Mesodermal cell (in vitro differentiated cells): ENCODE results near the gene DLG3.
A peak's percentile ranks its signal among the peaks of the same experiment; 100 is the strongest.

Experiments
- H3K27ac ChIP-seq: 2 replicates; pipeline ENCODE4 v1.7.0; 2013; ENCODE audit warnings: mild to moderate bottlenecking, low read depth, low read length, moderate library complexity; ENCODE audit not compliant: severe bottlenecking
- H3K36me3 ChIP-seq: 2 replicates; pipeline ENCODE4 v1.7.1; 2013; ENCODE audit warnings: mild to moderate bottlenecking, low read length, moderate library complexity; ENCODE audit not compliant: control insufficient read depth, insufficient read depth
- H3K4me1 ChIP-seq: one replicate; pipeline ENCODE4 v1.7.1; 2013; ENCODE audit warnings: mild to moderate bottlenecking, low read length; ENCODE audit not compliant: insufficient read depth, control insufficient read depth, poor library complexity, severe bottlenecking
- H3K4me3 ChIP-seq: 2 replicates; pipeline ENCODE4 v1.7.0; 2013; ENCODE audit warnings: low read length, control low read depth, mild to moderate bottlenecking; ENCODE audit not compliant: insufficient read depth, poor library complexity, severe bottlenecking; ENCODE audit errors: extremely low read depth
- H3K9me3 ChIP-seq: 2 replicates; pipeline ENCODE4 v1.7.1; 2013; ENCODE audit warnings: mild to moderate bottlenecking, low read length, moderate library complexity; ENCODE audit not compliant: control insufficient read depth
- WGBS, 2 experiments: methylation state at CpG; one replicate each; pipeline ENCODE4 v1.1.5; 2013; ENCODE audit warnings: missing lambda C conversion rate in 2 of 2; ENCODE audit not compliant: insufficient coverage in 2 of 2; 5-methylcytosine and 5-hydroxymethylcytosine counted together

DLG3 gene

DNA sequence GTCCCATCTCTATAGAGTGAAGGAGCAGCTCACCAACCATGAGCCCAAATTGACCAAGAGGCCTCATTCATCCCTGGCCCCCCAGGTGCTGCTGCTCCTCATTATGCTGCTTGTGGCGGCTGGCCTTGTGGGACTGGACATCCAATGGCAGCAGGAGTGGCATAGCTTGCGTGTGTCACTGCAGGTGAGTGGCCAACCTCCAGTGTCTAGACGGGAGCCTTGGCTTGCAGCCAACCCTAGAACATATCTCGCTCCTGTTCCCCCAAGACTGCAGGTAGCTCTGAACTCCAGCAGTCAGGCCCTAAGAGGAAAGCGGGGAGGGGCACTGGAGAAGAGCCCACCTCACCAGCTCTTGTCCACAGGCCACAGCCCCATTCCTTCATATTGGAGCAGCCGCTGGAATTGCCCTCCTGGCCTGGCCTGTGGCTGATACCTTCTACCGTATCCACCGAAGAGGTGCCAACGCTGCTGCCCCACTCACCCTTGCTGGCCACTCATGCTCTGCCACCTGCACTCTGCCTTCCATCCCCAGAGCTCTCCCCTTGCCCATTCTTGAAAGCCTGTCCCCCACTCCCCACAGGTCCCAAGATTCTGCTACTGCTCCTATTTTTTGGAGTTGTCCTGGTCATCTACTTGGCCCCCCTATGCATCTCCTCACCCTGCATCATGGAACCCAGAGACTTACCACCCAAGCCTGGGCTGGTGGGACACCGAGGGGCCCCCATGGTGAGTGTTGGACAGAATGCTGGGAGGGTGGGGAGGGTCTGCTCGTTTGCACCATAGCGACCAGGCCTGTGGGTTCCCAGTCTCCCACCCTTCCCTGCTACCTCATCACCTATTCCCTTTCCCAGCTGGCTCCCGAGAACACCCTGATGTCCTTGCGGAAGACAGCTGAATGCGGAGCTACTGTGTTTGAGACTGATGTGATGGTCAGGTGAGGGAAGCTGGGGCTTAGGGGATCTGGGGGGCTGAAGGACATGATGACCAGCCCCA lies 18.1 kb upstream of the DLG3 start:
- H3K4me3 ChIP-seq = no peak overlapping the region
- no peak overlapping the region for H3K27ac ChIP-seq
- H3K9me3 ChIP-seq = no peaks in the 10 kb centered on the region
- H3K4me1 ChIP-seq = no peaks in the 10 kb centered on the region
- 83 to 97% methylated on average over 4 of the region's 15 CpGs for WGBS, 2 experiments
- H3K36me3 ChIP-seq = no peaks in the 10 kb centered on the region

DNA sequence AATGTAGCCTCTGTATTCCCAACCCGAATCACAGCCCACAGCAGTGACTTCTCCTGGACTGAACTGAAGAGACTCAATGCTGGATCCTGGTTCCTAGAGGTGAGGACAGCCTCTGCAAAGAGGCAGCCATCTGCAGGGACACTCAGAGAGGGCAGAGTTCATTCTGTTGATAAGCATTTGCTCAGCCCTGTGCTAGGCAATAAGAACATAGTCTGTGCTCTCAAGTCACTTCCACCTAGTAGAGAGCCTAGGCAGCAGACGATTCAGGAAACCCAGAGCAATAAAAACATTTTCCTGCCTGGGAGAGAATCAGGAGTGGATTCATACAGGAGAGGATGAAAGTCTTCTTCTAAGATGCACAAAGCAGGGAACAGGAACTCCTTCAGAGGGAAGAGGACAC lies 17.3 kb upstream of the DLG3 start:
- Histone ChIP-seq H3K27ac (no peak overlapping the region), H3K9me3 (no peaks in the 10 kb centered on the region), H3K4me3 (no peak overlapping the region), H3K36me3 (no peaks in the 10 kb centered on the region), H3K4me1 (no peaks in the 10 kb centered on the region)
- WGBS, 2 experiments = no CpG with 5 or more reads among the region's 2 CpGs

DNA sequence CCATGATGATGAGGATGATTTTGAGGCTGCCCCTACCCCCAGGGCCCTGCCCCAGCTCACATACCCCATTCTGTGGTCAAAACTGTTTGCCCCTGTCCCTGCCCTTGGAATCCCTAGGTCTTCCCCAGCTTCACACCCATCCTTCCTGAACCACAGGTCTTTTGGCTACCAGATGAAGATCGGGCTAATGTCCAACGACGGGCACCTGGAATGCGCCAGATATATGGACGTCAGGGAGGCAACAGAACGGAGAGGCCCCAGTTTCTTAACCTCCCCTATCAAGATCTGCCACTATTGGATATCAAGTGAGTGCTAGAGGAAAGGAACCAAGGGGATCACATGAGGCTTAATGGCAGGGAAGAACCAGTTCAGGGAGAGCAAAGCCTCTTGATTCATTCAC lies 14.9 kb upstream of the DLG3 start:
- Histone ChIP-seq H3K36me3 (no peaks in the 10 kb centered on the region), H3K9me3 (no peaks in the 10 kb centered on the region), H3K27ac (no peak overlapping the region), H3K4me1 (no peaks in the 10 kb centered on the region), H3K4me3 (no peak overlapping the region)
- WGBS, 2 experiments = no CpG with 5 or more reads among the region's 6 CpGs

DNA sequence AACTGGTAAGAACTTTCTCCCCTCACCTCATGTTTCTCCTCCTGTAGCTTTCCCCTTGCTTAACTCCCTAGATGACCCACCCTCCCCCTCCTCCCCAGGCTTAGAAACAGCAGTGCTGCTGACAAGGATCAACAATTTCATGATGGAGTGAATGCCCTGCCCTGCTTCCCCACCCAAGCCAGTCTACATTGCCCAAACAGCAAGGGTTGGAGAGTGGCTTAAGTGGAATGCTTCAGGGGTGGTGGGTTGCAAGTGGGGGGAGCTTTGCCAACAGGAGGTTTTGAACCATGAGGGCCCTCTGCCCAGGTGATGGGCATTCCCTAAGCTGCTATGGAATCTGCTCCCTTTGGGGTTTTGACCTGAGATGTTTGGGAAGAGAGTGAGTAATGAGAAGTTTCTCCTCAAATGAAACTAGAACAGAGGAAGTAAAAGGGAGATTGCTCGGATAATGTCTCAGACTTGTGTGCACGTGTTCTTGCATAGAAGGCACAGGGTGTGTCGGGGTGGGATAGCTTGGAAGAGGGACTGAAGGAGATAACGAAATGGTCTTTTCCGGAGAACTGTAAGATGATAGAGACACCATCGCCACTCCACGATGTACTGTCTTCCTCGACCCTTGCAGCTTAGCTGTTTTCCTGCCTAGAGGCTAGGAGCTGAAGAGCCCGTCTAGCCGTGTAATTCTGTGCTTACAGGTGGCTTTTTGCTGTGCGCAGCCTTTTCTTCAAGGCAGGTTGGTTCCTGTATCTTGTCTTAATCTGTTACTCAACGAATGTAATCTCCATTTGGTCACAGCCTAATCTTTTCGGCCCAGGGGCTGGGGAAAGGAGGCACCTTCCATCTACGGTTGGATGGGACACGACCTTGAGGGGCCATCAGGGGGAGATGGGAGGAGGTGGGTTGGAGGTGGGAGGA lies 11.4 kb upstream of the DLG3 start:
- H3K27ac ChIP-seq = no peak overlapping the region
- H3K9me3 ChIP-seq = no peaks in the 10 kb centered on the region
- peak overlapping the region; percentile 54 for H3K4me3 ChIP-seq
- 76 to 93% methylated on average over 11 of the region's 15 CpGs for WGBS, 2 experiments
- H3K4me1 ChIP-seq = peaks cover 11% of the 10 kb centered on the region
- H3K36me3 ChIP-seq = no peaks in the 10 kb centered on the region

DNA sequence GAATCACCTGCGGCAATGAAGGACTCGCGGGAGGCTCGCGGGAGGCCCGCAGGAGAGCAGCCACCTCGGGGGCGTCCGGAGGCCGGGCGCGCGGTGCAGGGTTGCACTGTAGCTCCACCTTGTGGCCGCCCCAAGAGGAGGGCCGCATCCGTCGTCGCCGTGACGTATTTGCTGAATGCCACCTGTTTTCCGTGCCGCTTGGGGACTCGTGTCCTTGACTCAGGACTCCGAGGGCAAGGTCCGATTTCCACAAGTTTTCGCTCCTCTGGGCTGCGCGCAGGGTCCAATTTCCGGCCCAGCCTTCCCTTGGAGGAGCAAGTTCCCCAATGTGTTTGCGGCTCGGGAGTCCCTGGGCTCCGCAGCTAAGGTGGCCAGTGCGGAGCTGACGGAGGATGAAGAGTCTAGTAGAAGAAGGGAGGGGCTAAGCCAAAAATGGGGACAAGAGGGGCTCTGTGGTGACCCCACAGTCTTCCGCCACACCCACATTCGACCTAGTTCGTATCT lies 10.7 kb upstream of the DLG3 start:
- WGBS, 2 experiments = 2% methylated on average over 24 to 28 of the region's 37 CpGs
- Histone ChIP-seq H3K27ac (peak overlapping the region; percentile 83), H3K4me1 (peaks cover 15% of the 10 kb centered on the region)

DNA sequence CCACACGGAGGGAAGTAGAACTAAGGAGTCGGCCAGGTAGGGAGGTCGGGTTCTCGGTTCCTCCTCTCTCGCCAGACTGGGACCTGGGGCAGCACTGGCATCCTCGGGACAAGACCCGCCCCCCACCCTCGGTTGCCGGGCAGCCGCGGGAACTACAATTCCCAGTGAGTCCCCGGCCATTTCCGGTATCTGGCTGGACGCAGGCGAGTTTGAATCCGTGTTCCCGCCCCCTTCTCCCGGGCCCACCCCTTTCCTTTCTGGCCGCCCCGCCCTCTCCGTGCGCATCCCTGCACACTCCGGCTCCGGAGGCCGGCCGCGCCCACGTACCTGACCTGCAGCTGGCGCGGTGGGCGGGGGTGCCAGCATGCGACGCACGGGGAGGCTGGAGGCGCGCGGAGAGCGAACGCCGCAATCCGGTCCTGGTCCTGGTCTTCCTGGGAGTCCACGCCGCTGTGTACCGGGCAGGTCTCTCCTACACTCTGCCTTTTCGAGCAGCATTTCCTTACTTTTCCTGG lies 10.2 kb upstream of the DLG3 start:
- WGBS, 2 experiments = 1 to 3% methylated on average over 7 to 22 of the region's 45 CpGs

More for the DNA sequence above, 10.7 kb upstream of the DLG3 start:
- Histone ChIP-seq H3K36me3 (no peaks in the 10 kb centered on the region), H3K4me3 (peak overlapping the region; percentile 54), H3K9me3 (no peaks in the 10 kb centered on the region)

DNA sequence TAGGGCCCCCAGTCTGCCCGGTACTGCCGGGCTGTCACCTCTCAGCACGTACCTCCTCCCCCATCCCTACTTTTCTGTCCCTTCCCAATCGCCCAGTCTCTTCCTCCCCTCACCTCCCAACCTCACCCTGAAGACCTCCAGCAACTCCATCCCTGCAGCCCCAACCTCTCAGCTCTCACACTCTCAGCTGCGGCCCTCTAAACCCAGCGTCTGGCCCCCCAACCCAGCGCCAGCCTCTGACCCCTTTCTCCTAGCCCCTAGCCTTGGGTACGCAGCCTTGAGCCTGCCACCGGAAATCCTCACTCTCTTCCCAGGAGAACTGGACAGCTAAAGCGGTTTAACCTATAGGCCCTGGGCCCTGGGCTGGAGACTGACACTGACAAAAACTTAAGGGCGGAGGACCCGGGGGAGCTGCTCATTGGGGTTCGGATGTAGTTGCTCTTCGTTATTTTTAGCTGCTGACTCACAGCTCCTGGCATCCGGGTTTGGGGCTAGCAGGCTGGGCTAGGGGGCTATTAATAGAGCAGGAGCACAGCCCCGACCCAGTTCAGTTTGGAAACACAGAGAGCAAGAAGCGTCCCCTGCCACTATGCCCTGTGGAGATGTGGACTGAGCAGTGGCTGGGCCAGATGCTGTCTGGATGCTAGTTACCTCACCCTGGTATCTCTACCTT lies 9.6 kb upstream of the DLG3 start:
- Histone ChIP-seq H3K36me3 (no peaks in the 10 kb centered on the region), H3K9me3 (no peaks in the 10 kb centered on the region), H3K4me3 (peak overlapping the region; percentile 54), H3K4me1 (peaks cover 15% of the 10 kb centered on the region), H3K27ac (peak overlapping the region; percentile 79)
- 0 to 7% methylated on average over 3 to 6 of the region's 17 CpGs for WGBS, 2 experiments

More for the DNA sequence above, 10.2 kb upstream of the DLG3 start:
- Histone ChIP-seq H3K36me3 (no peaks in the 10 kb centered on the region), H3K4me3 (peak overlapping the region; percentile 54), H3K4me1 (peaks cover 15% of the 10 kb centered on the region), H3K27ac (peak overlapping the region; percentile 83), H3K9me3 (no peaks in the 10 kb centered on the region)

DNA sequence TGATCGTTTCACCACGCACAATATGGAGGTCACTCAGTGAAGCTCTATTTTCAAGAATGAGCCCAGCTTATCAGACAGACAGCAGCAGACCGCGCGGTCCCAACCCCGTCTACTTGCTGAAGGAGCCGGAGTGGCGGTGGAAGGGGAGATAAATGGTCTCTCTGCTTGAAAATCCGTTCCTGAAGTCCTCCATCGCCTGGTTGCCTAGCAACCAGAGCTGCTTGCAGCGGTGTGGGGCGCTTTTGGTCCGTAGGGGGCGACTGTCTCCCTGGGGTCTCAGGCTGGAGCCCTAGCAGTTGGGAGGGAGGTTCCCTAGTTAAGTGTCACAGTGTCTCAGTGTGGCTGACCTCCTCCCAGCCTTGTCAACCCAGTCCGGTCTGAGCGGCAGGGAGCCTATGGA lies 8.3 kb upstream of the DLG3 start:
- 34 to 38% methylated on average over 4 to 9 of the region's 16 CpGs for WGBS, 2 experiments
- Histone ChIP-seq H3K27ac (no peak overlapping the region), H3K9me3 (no peaks in the 10 kb centered on the region), H3K4me1 (peaks cover 15% of the 10 kb centered on the region), H3K36me3 (no peaks in the 10 kb centered on the region), H3K4me3 (no peak overlapping the region)

DNA sequence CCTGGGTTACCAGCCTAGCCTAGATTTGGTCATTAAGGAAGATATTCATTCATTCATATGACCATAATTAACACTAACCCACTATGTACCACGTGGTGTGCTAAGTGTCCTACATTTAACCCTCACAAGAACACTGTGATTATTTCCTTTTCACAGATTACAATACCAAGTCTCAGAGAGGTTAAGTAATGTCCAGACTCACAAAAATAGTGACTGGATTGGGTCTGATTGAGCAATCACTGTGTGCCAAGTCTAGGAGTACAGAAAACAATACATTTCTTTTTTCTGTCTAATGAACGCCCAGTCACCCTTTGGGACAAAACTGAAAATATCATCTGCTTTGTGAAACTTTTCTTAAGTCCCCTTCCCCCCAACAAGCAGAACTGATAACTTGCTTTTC lies 7.6 kb upstream of the DLG3 start:
- H3K9me3 ChIP-seq = no peaks in the 10 kb centered on the region
- no peak overlapping the region for H3K27ac ChIP-seq
- no peak overlapping the region for H3K4me3 ChIP-seq
- H3K4me1 ChIP-seq = peaks cover 15% of the 10 kb centered on the region
- H3K36me3 ChIP-seq = no peaks in the 10 kb centered on the region
- 100% methylated on average over 1 of the region's 2 CpGs; no CpG with 5 or more reads in 1 of the 2 experiments for WGBS, 2 experiments
